GM21528 (cell line): ENCODE results near the gene BOD1L1.

Experiments
- ATAC-seq: cut with Tn5 transposase; IDR thresholded peaks from one replicate; pipeline ENCODE4 v1.9.1; 2021; ENCODE audit warnings: mild to moderate bottlenecking, moderate library complexity; ENCODE audit not compliant: unreplicated experiment, low FRiP score

Gene BOD1L1

DNA sequence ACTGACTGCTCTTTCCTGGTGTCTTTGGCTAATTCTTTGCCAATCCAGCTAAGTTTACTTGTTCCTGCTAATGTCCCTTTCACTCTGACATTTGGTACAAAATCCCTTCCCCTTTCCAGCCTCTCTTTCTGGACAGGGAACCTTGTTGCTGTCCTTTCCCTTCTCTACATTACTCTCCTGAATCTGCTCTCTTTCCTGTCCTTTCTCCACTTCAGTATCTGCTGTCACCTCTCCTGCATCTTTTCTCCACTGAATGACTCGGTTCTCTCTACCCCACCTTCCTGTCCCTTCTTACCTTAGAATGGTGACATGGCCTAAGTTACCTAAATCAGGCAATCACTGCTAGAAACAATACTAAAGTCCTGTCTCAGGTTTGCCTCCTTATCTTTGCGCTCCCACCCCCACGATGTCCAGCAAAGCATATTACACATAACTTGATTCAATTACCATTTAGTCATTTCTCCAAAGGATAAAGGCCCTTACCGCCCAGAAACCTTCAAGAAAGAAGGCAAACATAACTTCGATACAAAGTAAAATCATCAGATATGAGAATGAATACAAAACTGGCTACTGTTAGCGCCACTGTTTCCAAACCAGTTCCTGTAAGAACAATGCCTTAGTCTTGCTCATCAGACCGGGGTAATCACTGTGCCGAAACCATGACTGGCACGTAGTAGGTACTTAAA is 890 bp downstream of the BOD1L1 start:
- ATAC-seq = no peak

DNA sequence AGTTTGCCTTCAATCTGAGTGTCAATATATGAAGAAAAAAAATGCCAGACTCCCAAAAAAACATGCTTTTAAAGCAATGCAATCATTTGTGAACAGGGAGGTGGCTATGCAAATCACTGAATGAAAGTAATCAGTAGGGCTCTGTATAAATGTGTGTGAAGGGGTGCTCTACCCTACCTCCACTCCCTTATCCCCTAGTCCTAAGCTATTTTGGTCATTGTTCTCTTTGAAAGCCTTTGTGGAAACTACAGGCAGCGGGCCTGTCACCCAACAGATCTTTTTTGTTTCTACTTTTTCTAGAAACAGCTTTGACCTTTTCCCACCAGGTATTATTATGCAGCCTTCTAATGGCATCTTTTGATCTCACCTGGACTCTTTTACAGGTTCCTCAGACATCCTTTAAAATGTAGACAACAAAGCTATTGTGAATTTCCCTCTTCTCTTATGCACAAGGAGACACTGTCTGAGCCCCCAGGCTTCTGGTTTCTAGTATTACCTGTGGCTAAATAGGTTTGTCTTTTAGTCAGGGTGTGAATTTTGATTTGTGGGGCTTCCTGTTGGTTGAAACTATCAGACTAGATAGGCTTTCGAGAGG is 9.2 kb downstream of the BOD1L1 start:
- ATAC-seq = no peak

DNA sequence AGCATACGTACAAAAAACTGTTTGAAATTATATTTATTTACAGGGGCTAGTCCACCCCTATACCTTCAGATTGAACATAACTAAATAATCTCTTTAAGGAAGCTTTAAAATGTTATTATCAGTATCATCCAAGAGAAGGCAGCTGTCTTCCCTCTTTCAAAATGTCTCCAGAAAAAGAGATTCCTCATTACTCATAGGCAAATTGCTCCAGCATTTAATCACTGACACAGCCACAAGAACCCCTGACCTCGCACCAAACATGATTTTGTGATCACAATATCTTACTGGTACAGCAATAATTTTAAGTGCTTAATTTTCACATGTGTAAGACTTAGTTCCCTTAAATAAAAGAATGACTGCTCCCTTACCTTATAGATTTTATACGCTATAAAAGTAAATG is 9.7 kb downstream of the BOD1L1 start:
- ATAC-seq = no peak

DNA sequence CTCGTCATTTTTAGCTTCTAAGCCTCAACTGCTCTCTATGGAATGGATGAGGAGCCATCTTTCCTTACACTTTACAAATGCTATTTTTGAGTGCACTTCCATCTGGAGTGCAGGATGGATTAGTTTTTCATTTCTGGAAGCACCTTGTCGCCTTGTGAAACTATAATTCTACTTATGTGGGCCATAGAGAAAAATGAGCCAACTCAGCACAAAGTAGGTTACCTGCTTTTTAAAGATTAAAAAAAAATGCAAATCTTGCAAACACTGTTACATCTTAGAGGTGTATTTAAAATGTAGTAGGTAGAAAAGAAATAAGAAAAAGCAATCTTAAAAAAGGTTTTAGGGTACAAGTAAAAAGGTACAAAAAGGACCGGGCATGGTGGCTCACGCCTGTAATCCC is 10.9 kb downstream of the BOD1L1 start:
- ATAC-seq = no peak

DNA sequence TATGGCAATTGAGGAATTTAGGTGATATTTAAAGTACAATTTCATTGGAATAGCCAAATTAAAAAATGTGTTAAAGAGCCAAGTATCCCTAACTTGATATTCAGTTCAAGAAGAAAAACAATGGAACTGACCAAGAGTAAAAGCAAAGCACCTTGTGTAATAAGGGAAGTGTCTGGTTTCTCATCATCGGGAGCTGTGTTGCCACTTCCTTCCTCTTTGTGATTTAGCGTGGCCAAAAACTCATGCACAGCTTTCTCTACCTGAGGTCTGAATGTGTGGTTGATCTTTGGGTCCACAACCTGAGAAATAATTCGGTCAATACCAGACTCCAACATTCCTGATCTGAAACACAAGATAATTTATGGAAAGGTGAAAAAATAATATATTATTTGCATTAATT is 12.4 kb downstream of the BOD1L1 start:
- ATAC-seq = peak; percentile 66

DNA sequence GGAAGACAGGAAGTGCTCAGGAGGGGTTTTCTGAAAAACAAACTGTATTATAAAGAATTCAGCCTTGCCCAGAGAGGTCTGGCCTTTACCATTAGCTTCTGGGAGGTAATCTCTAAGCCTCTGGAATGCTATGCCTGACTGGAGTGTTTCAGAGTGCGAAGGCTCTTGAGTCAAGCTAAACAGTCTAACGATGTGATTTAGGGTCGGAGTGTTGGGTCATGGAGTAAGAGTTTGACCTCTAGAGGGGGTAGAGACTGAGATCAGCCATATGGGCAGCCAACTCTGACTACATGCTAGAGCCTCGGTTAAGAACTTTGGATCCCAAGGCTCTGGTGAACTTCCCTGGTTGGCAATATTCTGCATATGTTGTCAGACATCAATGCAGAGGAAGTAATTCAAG is 15.0 kb downstream of the BOD1L1 start:
- ATAC-seq = no peak

DNA sequence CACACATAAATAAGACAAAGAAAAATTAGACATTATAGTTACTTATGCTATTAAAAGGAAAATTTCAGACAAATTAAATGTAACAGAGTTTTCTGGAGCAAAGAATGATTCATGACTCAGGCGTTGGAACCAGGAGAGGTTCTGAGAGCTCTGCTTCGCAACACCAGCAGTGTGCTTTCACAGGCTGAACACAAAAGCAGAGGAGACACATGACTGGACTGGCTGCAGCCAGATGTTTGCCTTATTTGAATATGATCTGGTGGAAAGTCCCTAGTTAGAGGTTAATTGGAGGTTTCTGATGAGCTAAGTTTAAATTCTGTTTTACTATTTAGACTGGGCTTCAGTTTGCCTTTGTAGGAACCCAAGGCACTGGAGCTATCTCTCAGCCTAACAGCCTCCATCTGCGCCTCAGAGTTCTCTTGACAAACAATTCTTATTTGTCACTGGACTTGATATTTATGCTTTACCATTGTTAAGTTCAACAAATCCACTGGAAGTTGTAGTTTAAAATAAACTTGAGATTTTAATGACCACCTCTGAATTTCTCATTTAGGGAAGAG is 16.2 kb downstream of the BOD1L1 start:
- ATAC-seq = peak; percentile 96

DNA sequence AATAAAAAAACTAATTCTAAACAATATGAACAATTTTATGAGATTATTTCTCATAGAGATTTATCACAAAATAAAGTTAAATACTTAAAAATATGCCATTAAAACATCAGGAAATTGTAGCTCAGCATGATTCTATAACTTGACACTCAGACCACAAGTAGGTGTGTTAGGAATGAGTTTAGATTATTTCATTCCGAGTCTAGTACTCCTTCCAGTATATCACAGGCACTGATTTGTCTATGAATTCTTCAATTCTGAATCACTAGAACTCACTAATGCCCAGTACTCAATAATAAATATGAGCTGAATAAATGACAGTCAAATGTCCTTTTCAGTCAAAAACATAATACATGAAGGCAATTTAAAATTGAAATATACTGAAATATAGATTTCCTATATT is 22.2 kb downstream of the BOD1L1 start:
- no peak for ATAC-seq

DNA sequence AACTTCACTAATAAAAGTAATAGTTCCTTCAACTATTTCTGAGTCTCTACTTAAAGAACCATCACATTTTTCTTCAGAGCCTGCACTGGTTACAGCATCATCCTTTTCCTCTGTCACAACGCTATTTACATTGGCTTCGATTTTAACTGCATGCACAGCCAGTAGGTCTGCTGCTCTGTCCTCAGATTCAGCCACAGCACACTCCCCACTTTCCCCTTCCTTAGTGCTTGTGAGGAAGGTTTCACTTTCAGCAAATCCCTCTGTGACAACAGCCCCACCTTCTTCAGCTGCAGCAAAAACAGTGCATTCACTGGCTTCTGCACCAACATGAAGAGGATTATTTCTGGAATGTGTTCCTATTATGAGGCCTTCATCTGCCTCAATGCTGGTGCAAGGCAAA is 25.7 kb downstream of the BOD1L1 start:
- no peak for ATAC-seq

DNA sequence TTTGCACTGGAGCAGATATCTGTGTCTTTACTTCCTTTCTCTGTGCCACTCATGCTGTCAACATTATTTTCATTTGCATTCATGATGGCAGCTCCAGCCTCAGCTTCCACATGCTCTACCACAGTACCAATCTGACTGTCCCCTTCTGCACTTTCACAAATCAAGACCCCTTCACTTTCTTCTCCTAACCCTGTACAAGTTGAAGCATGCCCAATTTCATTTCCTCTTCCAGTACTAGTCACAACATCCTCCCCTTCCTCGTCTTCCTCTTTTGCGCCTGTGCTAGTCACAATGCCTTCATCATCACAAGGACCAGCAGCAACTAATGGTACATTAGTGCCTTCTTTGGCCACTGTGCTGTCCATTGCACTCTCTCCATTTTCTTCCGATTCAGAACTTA is 26.5 kb downstream of the BOD1L1 start:
- peak; percentile 81 for ATAC-seq

DNA sequence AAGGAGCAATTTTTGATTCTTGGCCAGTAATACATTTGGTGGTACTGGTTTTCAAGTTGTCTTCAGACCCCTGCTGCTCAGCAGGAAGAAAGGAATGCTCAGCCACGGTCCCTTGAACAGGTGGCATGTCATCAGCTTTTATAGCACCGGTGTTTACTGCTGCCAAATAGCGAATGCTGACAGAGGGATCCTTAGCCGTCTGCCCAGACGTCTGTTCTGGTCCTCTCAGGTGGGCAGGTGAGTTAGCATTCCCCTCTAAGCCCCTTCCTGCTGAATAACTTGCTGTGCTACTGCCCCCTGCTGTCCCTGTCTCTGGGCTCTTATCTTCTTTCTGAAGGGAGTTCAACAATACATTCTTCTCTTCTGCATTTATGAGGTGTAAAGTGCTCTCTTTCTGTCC is 28.4 kb downstream of the BOD1L1 start:
- no peak for ATAC-seq

DNA sequence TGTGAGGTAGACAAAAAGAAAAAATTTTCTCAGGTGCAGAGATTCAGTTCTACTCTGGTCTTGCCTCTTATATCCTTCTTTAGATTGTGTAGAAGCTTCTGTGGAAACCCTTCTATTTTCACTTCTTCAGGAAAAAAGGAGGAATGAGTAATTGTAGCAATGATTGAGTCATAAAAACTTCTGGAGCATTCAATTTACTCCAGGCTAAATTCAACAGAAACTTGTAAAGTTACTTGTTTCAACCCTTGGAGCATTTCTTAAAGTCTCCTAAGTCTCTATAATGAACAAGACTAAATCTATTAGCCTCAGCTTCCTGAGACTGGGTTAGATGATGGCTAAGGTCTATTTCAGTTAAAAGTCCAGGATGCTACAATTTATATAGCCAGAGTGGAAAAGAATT is 29.9 kb downstream of the BOD1L1 start:
- no peak for ATAC-seq

DNA sequence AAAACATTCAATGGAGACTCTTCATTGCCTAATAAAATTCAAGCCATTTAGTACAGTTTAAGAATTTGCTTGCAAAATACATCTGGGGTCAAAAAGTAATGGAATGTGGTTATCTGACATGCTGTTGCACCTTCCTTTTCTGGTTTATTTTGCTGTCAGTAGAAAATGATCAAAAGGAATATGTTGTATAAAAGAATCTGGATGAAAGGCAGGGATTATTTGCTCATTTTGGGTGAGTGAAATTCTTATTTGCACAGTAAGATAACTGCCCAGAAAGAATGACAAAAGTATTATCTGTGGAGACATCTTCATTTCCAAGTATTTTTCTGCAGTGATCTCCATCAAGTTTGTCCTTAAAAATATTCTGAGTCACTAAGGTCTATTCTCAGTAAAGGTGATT is 30.4 kb downstream of the BOD1L1 start:
- no peak for ATAC-seq

DNA sequence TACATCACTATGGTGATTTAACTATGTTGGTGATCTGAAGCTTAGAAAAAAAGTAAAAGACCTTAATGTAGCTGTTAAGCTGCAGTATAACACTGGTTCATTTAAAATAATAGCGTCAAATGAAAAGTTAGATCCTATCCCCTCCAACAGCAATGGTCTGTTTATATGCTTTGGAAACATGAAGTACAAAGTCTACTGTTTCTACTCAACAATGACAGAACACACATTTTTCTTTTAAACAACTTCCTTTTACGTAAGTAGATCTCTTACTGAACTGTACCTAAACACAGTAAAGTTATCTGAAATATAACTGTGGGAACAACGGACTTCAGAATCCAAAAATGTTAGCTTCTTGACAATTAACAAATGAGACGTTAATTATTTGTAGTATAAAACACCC is 35.3 kb downstream of the BOD1L1 start:
- ATAC-seq = no peak

DNA sequence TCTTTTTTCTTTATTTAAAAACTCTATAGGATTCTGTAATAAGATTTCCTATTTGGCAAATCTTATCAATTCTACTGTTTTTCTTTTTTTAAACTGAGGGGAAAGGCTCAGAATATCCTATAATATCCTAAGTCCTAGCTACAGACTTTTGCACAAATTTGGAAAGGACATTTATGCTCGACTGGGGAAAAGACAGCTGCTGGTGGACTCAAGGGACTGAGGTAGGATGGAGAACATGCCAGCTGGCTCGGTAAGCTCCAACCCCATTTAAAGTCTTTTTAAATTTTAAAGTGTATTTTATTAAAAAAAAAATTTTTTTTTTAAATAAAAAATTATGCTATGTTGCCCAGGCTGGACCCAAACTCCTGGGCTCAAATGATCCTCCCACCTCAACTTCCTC is 36.8 kb downstream of the BOD1L1 start:
- no peak for ATAC-seq

DNA sequence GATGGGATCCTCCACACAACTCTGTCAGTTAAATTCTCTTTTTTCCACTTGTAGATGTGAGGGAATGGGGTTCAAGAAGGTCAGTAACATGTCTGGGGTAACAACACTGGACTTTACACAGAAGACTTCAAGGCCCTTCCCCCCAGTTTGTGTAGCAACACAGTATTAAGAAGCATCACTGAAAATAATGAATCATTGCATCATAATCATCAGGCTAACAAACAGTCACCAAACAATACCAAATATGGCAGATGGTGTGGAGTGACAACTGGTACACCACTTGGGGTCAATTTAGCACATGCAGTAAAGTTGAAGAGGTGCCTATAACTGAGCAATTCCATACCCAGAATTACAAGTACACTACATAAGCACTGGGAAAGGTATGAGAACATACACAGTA is 38.6 kb downstream of the BOD1L1 start:
- ATAC-seq = no peak

DNA sequence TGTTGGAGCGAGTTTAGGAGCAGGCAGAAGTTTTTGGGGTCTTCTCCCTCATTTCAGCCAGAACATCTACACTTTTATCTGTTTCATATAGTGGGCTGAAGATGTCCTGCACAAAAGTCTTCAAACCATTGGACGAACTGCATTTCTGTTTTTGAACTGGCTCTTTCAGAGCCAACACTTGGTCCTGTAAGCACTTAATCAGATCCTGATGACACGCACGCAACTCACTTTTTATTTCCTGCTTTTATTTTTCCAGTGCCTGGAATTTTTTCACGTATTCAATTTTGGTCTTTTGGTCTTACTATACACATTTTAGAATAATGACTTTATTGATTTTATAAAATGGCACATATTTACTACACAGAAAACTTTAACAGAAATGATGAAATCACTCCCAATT is 43.0 kb downstream of the BOD1L1 start:
- no peak for ATAC-seq

DNA sequence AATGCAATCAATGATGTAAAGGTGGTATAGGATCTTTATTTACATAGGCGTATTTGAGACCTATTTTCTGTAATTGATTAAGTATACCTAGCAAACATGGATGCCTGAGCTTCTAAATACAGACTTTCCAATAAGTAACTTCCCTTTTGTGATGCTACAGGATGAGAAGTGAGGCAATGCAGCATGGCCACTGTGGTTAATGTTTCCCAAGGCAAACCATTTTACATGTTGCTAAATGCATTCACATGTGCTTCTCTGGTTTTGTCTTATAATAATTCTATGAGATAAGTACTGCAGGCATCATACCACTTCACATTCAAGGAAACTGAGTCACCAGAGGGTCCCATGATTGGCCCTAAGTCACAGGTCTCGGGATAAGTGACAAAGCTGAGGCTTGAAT is 47.5 kb downstream of the BOD1L1 start:
- ATAC-seq = no peak

DNA sequence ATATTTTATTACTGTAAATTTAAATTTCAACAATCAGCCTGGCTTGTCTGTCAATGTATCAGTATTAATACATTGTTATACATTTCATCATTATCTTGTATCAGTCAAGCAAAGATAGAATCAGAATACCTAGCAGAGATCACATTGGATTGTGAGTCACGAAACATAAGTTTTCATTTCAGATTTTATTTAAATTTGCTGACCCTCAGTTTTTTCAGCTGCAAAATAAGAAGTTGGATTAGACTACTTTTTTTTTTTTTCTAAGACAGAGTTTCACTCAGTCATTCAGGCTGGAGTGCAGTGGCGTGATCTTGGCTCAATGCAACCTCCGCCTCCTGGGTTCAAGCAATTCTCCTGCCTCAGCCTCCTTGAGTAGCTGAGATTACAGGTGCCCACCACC is 49.9 kb downstream of the BOD1L1 start:
- no peak for ATAC-seq

DNA sequence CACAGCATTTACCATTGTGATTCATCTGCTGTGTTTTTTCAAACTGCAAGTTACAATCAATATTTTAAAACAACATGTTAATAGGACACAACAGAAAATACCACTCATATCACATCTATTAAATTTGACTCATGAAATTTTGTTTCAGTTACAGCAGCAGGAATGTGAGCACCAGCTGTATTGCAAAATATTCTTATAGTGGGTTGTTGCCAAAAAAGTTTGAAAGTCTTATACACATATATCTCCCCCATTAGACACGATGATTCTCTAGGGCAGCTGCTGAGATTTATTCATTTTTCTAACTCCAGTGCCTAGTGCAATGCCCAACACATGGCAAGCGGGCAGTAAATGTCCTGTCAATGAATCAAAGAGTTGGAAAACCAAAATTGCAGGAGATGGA is 56.6 kb downstream of the BOD1L1 start:
- ATAC-seq = no peak

DNA sequence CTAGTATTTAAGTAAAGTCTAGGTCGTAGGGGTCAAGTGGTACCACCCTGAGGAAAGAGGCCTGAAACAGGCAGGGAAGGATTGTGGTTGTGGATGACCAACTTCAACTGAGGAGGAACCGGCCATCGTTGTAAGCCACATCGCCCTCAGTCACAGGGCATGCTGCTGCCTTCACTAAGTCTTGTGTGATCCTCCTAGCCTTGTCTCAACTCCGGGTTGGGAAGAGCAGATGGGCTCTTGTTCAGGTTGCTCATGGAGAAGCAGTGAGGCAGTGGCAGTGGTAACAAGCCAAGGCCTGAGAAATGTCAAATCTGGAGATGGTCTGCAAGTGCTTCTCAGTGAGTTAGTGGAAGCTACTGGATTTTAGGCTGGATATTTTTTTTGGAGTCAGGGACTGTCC is 60.4 kb downstream of the BOD1L1 start:
- no peak for ATAC-seq

DNA sequence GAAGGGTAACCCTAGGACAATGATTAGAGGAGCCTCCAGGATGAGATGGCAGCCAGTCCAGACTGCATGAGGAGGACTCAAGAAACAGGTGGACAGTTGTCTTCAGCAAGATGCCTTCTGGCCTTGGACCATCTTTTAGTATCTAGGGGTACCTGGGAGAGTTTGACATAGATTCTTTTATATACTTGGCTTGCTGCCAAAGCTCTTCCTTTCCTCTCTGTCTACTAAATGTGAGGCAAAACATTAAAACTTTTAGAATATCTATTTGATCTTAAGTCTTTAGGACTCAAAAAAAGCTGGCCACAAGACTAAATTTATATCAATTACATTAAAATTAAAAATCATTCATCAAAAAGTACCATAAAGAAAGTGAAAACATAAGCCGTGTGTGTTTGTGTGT is 64.6 kb downstream of the BOD1L1 start:
- ATAC-seq = no peak
